Fibroblast of lung (primary cell): ENCODE data around the gene GGT6. TPM values are rescaled to one million over a fixed set of nuclear protein-coding genes. Genes with fewer than 3 reads are reported as not detected.

Experiments
- DNase-seq, 2 donors: peaks; one replicate each; pipeline versions ENCODE4 v3.0.0 to v3.0.0-alpha.2; 2010; ENCODE audit warnings: low read depth in 2 of 2
- H2AFZ ChIP-seq: 2 replicates; pipeline ENCODE4 v1.5.1; 2012; ENCODE audit warnings: low read length, control low read depth, inconsistent platforms
- H3K27ac ChIP-seq: 2 replicates; pipeline ENCODE4 v1.5.1; 2011; ENCODE audit warnings: low read length, control low read depth; ENCODE audit not compliant: insufficient read depth
- H3K27me3 ChIP-seq: 2 replicates; pipeline ENCODE4 v1.5.1; 2011; ENCODE audit warnings: mild to moderate bottlenecking, low read length; ENCODE audit not compliant: control insufficient read depth, insufficient read depth
- H3K36me3 ChIP-seq: 2 replicates; pipeline ENCODE4 v1.5.1; 2011; ENCODE audit warnings: low read length; ENCODE audit not compliant: control insufficient read depth, insufficient read depth
- H3K4me1 ChIP-seq: 2 replicates; pipeline ENCODE4 v1.5.1; 2011; ENCODE audit warnings: low read length; ENCODE audit not compliant: control insufficient read depth, insufficient read depth; ENCODE audit errors: extremely low read depth
- H3K4me2 ChIP-seq: 2 replicates; pipeline ENCODE4 v1.5.1; 2011; ENCODE audit warnings: low read length, control low read depth; ENCODE audit not compliant: insufficient read depth; ENCODE audit errors: extremely low read depth
- H3K4me3 ChIP-seq, 4 experiments: fragments of 200-600 bp in 1 of 4; sonication (generic) in 1 of 4; replicated peaks in 1 of 4; 2 replicates each; pipeline ENCODE4 v1.5.1; 2011 to 2016; ENCODE audit warnings: low read length in 4 of 4, low read depth in 3 of 4, mild to moderate bottlenecking in 3 of 4, control low read depth in 2 of 4, inconsistent platforms in 1 of 4, mixed read lengths in 1 of 4; ENCODE audit not compliant: insufficient read depth in 1 of 4; ENCODE audit errors: control extremely low read depth in 1 of 4
- H3K79me2 ChIP-seq: 2 replicates; pipeline ENCODE4 v1.5.1; 2012; ENCODE audit warnings: mild to moderate bottlenecking, low read length, inconsistent platforms; ENCODE audit not compliant: control insufficient read depth, insufficient read depth
- H3K9ac ChIP-seq: 2 replicates; pipeline ENCODE4 v1.5.1; 2011; ENCODE audit warnings: mild to moderate bottlenecking, low read length, control low read depth; ENCODE audit not compliant: insufficient read depth
- H3K9me3 ChIP-seq: 2 replicates; pipeline ENCODE4 v1.5.1; 2012; ENCODE audit warnings: low read depth, low read length; ENCODE audit not compliant: control insufficient read depth, insufficient read depth
- H4K20me1 ChIP-seq: 2 replicates; pipeline ENCODE4 v1.5.1; 2011; ENCODE audit warnings: low read length; ENCODE audit not compliant: control insufficient read depth, insufficient read depth; ENCODE audit errors: extremely low read depth
- EZH2 ChIP-seq: IDR thresholded peaks from 2 replicates; pipeline ENCODE4 v1.5.1; 2012; ENCODE audit warnings: low read length, control low read depth, mild to moderate bottlenecking; ENCODE audit errors: missing control alignments
- polyA plus RNA-seq, 2 donors: library from polyadenylated mRNA; depleted of rRNA in 1 of 2; stranded (reverse) in 1 of 2; unstranded in 1 of 2; fragments of >200 nt; gene quantifications; 2 replicates each; pipeline ENCODE4 v1.2.1, GENCODE V29; 2011 to 2012; ENCODE audit warnings: missing spikeins in 1 of 2
- total RNA-seq: library from RNA; depleted of rRNA; stranded (reverse); fragments of >200 nt; gene quantifications from 2 replicates; pipeline ENCODE4 v1.2.1, GENCODE V29; 2014
- TF ChIP-seq, protein P1 (sequence below), 2 donors: IDR thresholded peaks in 1 of 2; conservative IDR thresholded peaks in 1 of 2; 1 replicate in 1 of 2; 2 replicates in 1 of 2; pipeline ENCODE4 v1.5.1; 2011 to 2012; ENCODE audit warnings: low read length in 2 of 2, control low read depth in 1 of 2, inconsistent platforms in 1 of 2, low read depth in 1 of 2, mild to moderate bottlenecking in 1 of 2

GGT6 gene
- total and polyA plus RNA-seq, 2 donors (not counting 1 experiment from before 2014, with no cell fraction given) = not detected

DNA sequence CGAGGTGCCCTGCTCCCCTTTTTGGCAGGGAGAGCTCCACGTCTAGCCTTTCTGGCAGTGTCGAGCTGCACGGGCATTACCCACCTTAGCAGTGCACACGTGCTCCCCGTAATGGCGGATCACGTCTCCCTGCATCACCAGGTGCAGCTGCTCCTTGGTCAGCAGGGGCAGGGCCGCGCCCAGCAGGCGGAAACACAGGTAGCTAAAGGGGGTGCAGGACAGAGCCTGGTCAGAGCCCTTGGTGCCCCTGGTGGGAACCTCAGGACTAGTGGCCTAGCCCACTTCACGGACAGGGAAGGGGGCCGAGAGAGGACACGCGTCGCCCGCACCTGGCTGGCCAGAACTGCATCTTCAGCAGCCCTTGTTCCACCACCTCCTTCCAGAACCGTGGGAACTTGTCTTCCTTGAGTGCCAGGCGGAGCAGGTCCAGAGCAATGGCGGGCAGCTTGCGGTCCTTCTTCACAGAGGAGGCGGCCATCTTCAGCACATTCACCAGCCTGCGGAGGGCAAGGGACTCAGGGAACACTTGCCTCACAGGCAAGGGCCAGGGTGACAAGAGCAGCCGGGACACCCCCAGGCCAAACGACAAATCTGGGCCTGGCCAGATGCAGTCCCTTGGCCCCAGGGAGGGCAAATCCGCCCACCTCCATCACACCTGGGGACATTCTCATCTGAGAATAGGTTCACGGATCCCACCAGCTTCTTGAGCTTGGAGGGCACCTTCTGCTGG, 8.4 kb downstream of the GGT6 start:
- Histone ChIP-seq H3K4me2 (no peak overlapping the region), H3K9ac (no peak overlapping the region), H3K9me3 (no peaks in the 10 kb centered on the region), H3K4me1 (peaks cover 5% of the 10 kb centered on the region), H3K36me3 (peaks cover 20% of the 10 kb centered on the region), H3K27ac (no peak overlapping the region), H3K27me3 (no peaks in the 10 kb centered on the region), H2AFZ (no peak overlapping the region), H3K4me3 (no peak overlapping the region), H4K20me1 (no peaks in the 10 kb centered on the region), H3K79me2 (peaks cover 19% of the 10 kb centered on the region)
- TF ChIP-seq, protein P1, sequence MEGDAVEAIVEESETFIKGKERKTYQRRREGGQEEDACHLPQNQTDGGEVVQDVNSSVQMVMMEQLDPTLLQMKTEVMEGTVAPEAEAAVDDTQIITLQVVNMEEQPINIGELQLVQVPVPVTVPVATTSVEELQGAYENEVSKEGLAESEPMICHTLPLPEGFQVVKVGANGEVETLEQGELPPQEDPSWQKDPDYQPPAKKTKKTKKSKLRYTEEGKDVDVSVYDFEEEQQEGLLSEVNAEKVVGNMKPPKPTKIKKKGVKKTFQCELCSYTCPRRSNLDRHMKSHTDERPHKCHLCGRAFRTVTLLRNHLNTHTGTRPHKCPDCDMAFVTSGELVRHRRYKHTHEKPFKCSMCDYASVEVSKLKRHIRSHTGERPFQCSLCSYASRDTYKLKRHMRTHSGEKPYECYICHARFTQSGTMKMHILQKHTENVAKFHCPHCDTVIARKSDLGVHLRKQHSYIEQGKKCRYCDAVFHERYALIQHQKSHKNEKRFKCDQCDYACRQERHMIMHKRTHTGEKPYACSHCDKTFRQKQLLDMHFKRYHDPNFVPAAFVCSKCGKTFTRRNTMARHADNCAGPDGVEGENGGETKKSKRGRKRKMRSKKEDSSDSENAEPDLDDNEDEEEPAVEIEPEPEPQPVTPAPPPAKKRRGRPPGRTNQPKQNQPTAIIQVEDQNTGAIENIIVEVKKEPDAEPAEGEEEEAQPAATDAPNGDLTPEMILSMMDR (conservative IDR thresholded peaks at IDR 0.05 in 1 of 2, IDR thresholded peaks at IDR 0.05 in 1 of 2; ENCODE audit: low read depth in 1 of 2, low read length in 2 of 2) = no peak
- no peak for TF ChIP-seq EZH2
- DNase-seq = no peak

DNA sequence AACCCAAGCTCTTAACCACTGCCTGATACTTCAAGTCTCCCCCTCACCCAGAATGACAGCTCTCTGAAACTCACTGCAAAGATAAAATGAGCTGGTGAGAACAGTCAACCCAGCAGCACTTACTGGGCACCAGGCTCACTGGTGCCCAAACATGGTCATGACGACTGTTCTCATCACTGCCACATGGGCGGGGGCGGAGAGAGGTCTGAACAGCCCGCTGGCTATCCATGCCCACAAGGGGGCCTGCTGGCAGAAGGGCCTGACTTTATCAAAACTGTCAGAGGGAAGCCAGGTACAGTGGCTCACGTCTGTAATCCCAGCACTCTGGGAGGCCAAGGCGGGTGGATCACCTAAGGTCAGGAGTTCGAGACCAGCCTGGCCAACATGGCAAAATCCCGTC, 9.2 kb downstream of the GGT6 start:
- H3K79me2 ChIP-seq = peaks cover 19% of the 10 kb centered on the region
- H3K27ac ChIP-seq = no peak overlapping the region
- no peak for DNase-seq
- no peaks in the 10 kb centered on the region for H3K9me3 ChIP-seq
- no peak overlapping the region for H2AFZ ChIP-seq
- H4K20me1 ChIP-seq = no peaks in the 10 kb centered on the region
- TF ChIP-seq, protein P1 (conservative IDR thresholded peaks at IDR 0.05 in 1 of 2, IDR thresholded peaks at IDR 0.05 in 1 of 2; ENCODE audit: low read depth in 1 of 2, low read length in 2 of 2) = no peak
- TF ChIP-seq EZH2 = no peak
- H3K27me3 ChIP-seq = no peaks in the 10 kb centered on the region
- H3K4me2 ChIP-seq = no peak overlapping the region
- H3K4me1 ChIP-seq = peaks cover 5% of the 10 kb centered on the region
- no peak overlapping the region for H3K4me3 ChIP-seq
- peaks cover 20% of the 10 kb centered on the region for H3K36me3 ChIP-seq
- no peak overlapping the region for H3K9ac ChIP-seq

DNA sequence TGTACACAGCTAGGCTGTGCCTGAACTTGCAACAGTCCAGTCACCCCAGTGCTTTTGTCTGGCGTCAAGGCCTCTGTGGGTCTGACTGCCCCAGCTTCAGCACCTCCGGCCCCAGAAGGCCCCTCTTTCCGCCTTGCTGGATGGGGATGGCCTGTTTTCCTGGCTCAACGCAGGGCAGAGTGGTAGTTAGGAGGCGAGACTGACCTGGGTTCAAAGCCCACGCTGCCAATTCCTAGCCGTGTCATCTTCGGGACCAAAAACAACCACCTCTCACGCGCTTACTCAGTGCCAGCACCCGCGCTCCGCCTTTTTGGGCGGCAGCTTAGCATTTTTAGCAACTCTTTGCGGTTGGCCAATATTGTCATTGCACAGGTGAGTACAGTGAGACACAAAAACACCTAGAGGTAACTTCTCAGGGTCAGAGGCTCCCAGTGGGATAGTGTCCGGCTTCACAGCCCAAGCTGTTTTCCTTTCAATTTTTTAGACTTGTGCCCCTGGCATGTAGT, 9.8 kb downstream of the GGT6 start:
- Histone ChIP-seq H3K36me3 (peaks cover 20% of the 10 kb centered on the region), H3K9me3 (no peaks in the 10 kb centered on the region), H3K4me3 (no peak overlapping the region), H3K79me2 (peaks cover 19% of the 10 kb centered on the region), H3K4me2 (no peak overlapping the region), H3K27ac (no peak overlapping the region), H3K9ac (no peak overlapping the region), H3K27me3 (no peaks in the 10 kb centered on the region), H3K4me1 (peaks cover 4% of the 10 kb centered on the region), H2AFZ (no peak overlapping the region), H4K20me1 (no peaks in the 10 kb centered on the region)
- no peak for DNase-seq
- TF ChIP-seq EZH2 = no peak
- TF ChIP-seq, protein P1 (conservative IDR thresholded peaks at IDR 0.05 in 1 of 2, IDR thresholded peaks at IDR 0.05 in 1 of 2; ENCODE audit: low read depth in 1 of 2, low read length in 2 of 2) = no peak
